Tracheal epithelial cell (primary cell): Measurements from ENCODE around the gene TRIM64C. TPM values are rescaled to one million over a fixed set of nuclear protein-coding genes. Genes with fewer than 3 reads are reported as not detected.

Experiments
- total RNA-seq: library from RNA; depleted of rRNA; stranded (reverse); fragments of >200 nt; gene quantifications from 2 replicates; pipeline ENCODE4 v1.2.1, GENCODE V29; 2014

The TRIM64C gene, protein sequence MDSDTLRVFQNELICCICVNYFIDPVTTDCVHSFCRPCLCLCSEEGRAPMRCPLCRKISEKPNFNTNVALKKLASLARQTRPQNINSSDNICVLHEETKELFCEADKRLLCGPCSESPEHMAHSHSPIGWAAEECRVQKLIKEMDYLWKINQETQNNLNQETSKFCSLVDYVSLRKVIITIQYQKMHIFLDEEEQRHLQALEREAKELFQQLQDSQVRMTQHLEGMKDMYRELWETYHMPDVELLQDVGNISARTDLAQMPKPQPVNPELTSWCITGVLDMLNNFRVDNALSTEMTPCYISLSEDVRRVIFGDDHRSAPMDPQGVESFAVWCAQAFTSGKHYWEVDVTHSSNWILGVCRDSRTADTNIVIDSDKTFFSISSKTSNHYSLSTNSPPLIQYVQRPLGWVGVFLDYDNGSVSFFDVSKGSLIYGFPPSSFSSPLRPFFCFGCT
- not detected in 2 replicates for total RNA-seq

DNA sequence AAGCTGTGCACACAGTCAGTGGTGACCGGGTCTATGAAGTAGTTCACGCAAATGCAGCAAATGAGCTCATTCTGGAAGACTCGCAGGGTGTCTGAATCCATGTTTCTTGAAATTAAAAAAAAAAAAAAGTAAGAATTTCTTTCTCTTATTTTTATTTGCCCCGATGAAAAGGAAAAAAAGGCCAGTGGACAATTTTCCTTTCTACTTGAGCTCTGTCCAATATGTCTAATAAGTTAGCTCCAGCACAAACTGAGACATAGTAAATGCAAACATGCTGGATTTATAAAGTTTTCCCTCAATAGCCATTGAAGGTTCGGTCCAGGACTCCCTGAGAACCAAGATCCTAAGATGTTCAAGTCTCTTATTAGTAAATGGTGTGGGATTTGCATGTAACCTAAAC lies at the start of gene TRIM64C:
TSS of gene TRIM64C (minus strand) at position 101 of the 400 bp plus-strand sequence. CDS start at position 101, 0 bp downstream.

DNA sequence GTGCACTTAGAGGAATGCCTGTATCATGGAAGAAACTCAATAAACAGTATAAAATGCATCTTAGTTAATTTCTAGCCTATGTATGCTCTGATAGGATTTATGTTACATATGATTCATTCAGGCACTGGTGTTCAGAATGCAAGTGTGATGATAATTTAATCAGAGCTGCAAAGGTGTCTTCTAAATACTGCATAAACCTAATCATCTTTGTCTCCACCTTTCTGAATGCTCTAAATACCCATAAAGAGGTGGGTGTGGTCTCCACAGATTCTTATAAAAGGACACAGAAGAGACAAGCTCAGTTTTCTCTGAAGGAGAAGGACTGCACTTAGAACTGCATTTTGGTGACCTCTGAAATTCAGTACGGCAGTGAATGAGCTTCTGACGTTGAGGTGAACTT lies 30.4 kb downstream of the TRIM64C start, which contains the start of gene TRIM49B:
TSS of gene TRIM49B (plus strand) at position 301 of the 400 bp plus-strand sequence. CDS start 2,777 bp downstream, outside the sequence.

Other genes starting within 250 kb of the TRIM64C start
- not detected in 2 replicates for gene TRIM51G, start 75.2 kb downstream of the TRIM64C start, total RNA-seq
- gene TRIM49B, start 30.3 kb downstream of the TRIM64C start, total RNA-seq = not detected in 2 replicates
- 0.21 TPM in 1 of 2 replicates, not detected in the other for gene FOLH1, start 149.5 kb upstream of the TRIM64C start, total RNA-seq